ENCODE results near the gene IDH2. TPM values are rescaled to one million over a fixed set of nuclear protein-coding genes. Genes with fewer than 3 reads are reported as not detected.
A peak's percentile ranks its signal among the peaks of the same experiment; 100 is the strongest.

The IDH2 gene
- total and polyA plus RNA-seq, 2 donors from 2014 or later, result 87.0 to 545 TPM

- no peak for TF ChIP-seq CTCF (IDR thresholded peaks at IDR 0.05; ENCODE audit: borderline replicate concordance, extremely low read depth, insufficient read depth)
- intact Hi-C loops (cut with DNase I), result no loop called here
- no peak overlapping the region for H3K4me3 ChIP-seq (ENCODE audit: low read length in 3 of 3)
Observed at GRCh38 chr15:90037511-90037860, 64.8 kb downstream of the IDH2 start.

GRCh38 chr15:90036806-90037510 lies 65.3 kb downstream of the IDH2 start:
- intact Hi-C loops (cut with DNase I), result no loop called here
- H3K4me3 ChIP-seq (ENCODE audit: low read length in 3 of 3), result no peak overlapping the region
- TF ChIP-seq CTCF (IDR thresholded peaks at IDR 0.05; ENCODE audit: borderline replicate concordance, extremely low read depth, insufficient read depth), result no peak
- no peak overlapping the region for H3K9ac ChIP-seq (ENCODE audit: low read length in 3 of 3)
- no peaks in the 10 kb centered on the region for H3K9me3 ChIP-seq (ENCODE audit: control insufficient read depth in 2 of 3, insufficient read depth in 1 of 3, low read length in 3 of 3)
- peak overlapping the region in 1 of 2 donors; percentile 23 for H3K27ac ChIP-seq (ENCODE audit: low read depth in 2 of 2, low read length in 2 of 2)
- H3K36me3 ChIP-seq (ENCODE audit: control insufficient read depth in 2 of 3, insufficient read depth in 3 of 3, low read length in 3 of 3), result no peaks in the 10 kb centered on the region
- FAIRE-seq, result no peak
- H3K27me3 ChIP-seq (ENCODE audit: control insufficient read depth, insufficient read depth, low read length), result no peaks in the 10 kb centered on the region
- H3K4me1 ChIP-seq (ENCODE audit: control insufficient read depth in 2 of 3, insufficient read depth in 2 of 3, low read depth in 1 of 3, low read length in 3 of 3), result peaks cover 0 to 37% (median 14%) of the 10 kb centered on the region in 3 donors
- DNase-seq, result peak in 1 of 5 donors; percentile 42

More at GRCh38 chr15:90037511-90037860, 64.8 kb downstream of the IDH2 start:
- H3K4me1 ChIP-seq (ENCODE audit: control insufficient read depth in 2 of 3, insufficient read depth in 2 of 3, low read depth in 1 of 3, low read length in 3 of 3), result peaks cover 0 to 37% (median 14%) of the 10 kb centered on the region in 3 donors
- H3K36me3 ChIP-seq (ENCODE audit: control insufficient read depth in 2 of 3, insufficient read depth in 3 of 3, low read length in 3 of 3), result no peaks in the 10 kb centered on the region
- no peak for FAIRE-seq
- DNase-seq, result peak in 2 of 5 donors; percentile 33 to 43
- no peaks in the 10 kb centered on the region for H3K27me3 ChIP-seq (ENCODE audit: control insufficient read depth, insufficient read depth, low read length)
- H3K9me3 ChIP-seq (ENCODE audit: control insufficient read depth in 2 of 3, insufficient read depth in 1 of 3, low read length in 3 of 3), result no peaks in the 10 kb centered on the region
- no peak overlapping the region for H3K9ac ChIP-seq (ENCODE audit: low read length in 3 of 3)
- H3K27ac ChIP-seq (ENCODE audit: low read depth in 2 of 2, low read length in 2 of 2), result peak overlapping the region in 1 of 2 donors; percentile 23

GRCh38 chr15:90036343-90036742 lies 65.9 kb downstream of the IDH2 start:
- Histone ChIP-seq H3K4me3 (ENCODE audit: low read length in 3 of 3) (no peak overlapping the region), H3K27me3 (ENCODE audit: control insufficient read depth, insufficient read depth, low read length) (no peaks in the 10 kb centered on the region), H3K4me1 (ENCODE audit: control insufficient read depth in 2 of 3, insufficient read depth in 2 of 3, low read depth in 1 of 3, low read length in 3 of 3) (peaks cover 0 to 40% (median 18%) of the 10 kb centered on the region in 3 donors), H3K27ac (ENCODE audit: low read depth in 2 of 2, low read length in 2 of 2) (peak overlapping the region in 1 of 2 donors; percentile 19), H3K9me3 (ENCODE audit: control insufficient read depth in 2 of 3, insufficient read depth in 1 of 3, low read length in 3 of 3) (no peaks in the 10 kb centered on the region), H3K9ac (ENCODE audit: low read length in 3 of 3) (no peak overlapping the region), H3K36me3 (ENCODE audit: control insufficient read depth in 2 of 3, insufficient read depth in 3 of 3, low read length in 3 of 3) (no peaks in the 10 kb centered on the region)
- DNase-seq (peak in 3 of 5 donors; percentile 38 to 68 (median 50)), FAIRE-seq (no peak)
- intact Hi-C loops (cut with DNase I), result no loop called here
- no peak for TF ChIP-seq CTCF (IDR thresholded peaks at IDR 0.05; ENCODE audit: borderline replicate concordance, extremely low read depth, insufficient read depth)

Data from kidney (tissue), 14 donors.